VCaP (cell line): ENCODE data around the gene KCND3.

Experiments used
- H3K27ac ChIP-seq: fragments of 450-650 bp; 2 replicates; pipeline ENCODE4 v1.5.1; 2017
- CTCF ChIP-seq: fragments of 450-650 bp; conservative IDR thresholded peaks from 2 replicates; pipeline ENCODE4 v1.5.1; 2017; ENCODE audit warnings: mild to moderate bottlenecking, moderate library complexity

KCND3 gene

GRCh38 chr1:111891566-111891965 is 97.9 kb downstream of the KCND3 start:
- TF ChIP-seq CTCF: no peak
- no peak overlapping the region for H3K27ac ChIP-seq

- H3K27ac ChIP-seq: no peak overlapping the region
- no peak for TF ChIP-seq CTCF
These were observed 100.6 kb downstream of the KCND3 start for GRCh38 chr1:111888740-111889376.

- H3K27ac ChIP-seq: peak overlapping the region; percentile 18; the same call in 1 of the 2 replicates
- no peak for TF ChIP-seq CTCF
These were observed 101.6 kb downstream of the KCND3 start for GRCh38 chr1:111887875-111888274.

- H3K27ac ChIP-seq: peak overlapping the region; percentile 18; the same call in 1 of the 2 replicates
These were observed 102.1 kb downstream of the KCND3 start for GRCh38 chr1:111887385-111887784.

GRCh38 chr1:111886741-111887140 is 102.7 kb downstream of the KCND3 start:
- no peak for TF ChIP-seq CTCF
- no peak overlapping the region for H3K27ac ChIP-seq

More at GRCh38 chr1:111887385-111887784, 102.1 kb downstream of the KCND3 start:
- no peak for TF ChIP-seq CTCF

- TF ChIP-seq CTCF: peak; percentile 18; the same call in 1 of the 2 replicates
- H3K27ac ChIP-seq: no peak overlapping the region
These were observed 104.6 kb downstream of the KCND3 start for GRCh38 chr1:111884772-111885443.

GRCh38 chr1:111882986-111883560 is 106.4 kb downstream of the KCND3 start:
- no peak overlapping the region for H3K27ac ChIP-seq
- TF ChIP-seq CTCF: no peak
